ENCODE data around the gene ABCA13.
"Not testable (repeated sequence)": the region's sequence is repeated elsewhere in the genome, so short reads cannot be mapped to it uniquely, and the experiment has no call there.

The ABCA13 gene

GRCh38 chr7:48171202-48171601 is at the start of gene ABCA13:
TSS of gene ABCA13 (plus strand) at chr7:48171458. CDS start at chr7:48171484, 26 bp downstream.
- peak; percentile 38 for DNase-seq (ENCODE audit: low read depth)

GRCh38 chr7:48126037-48126436 is 45.2 kb upstream of the ABCA13 start:
- no peak for DNase-seq (ENCODE audit: low read depth)

GRCh38 chr7:48130658-48131108 is 40.6 kb upstream of the ABCA13 start:
- DNase-seq (ENCODE audit: low read depth) = peak; percentile 39

- DNase-seq (ENCODE audit: low read depth) = no peak
Measured at GRCh38 chr7:48132792-48133191, 38.5 kb upstream of the ABCA13 start.

- peak; percentile 16 for DNase-seq (ENCODE audit: low read depth)
Measured at GRCh38 chr7:48139459-48139858, 31.8 kb upstream of the ABCA13 start.

GRCh38 chr7:48140001-48140681 is 31.1 kb upstream of the ABCA13 start:
- DNase-seq (ENCODE audit: low read depth) = peak; percentile 34

- no peak for DNase-seq (ENCODE audit: low read depth)
Measured at GRCh38 chr7:48141521-48141920, 29.7 kb upstream of the ABCA13 start.

GRCh38 chr7:48144291-48144768 is 26.9 kb upstream of the ABCA13 start:
- no peak for DNase-seq (ENCODE audit: low read depth)

- DNase-seq (ENCODE audit: low read depth) = peak; percentile 72
Measured at GRCh38 chr7:48147078-48147591, 24.1 kb upstream of the ABCA13 start.

GRCh38 chr7:48147690-48148089 is 23.6 kb upstream of the ABCA13 start:
- not testable (repeated sequence) for DNase-seq (ENCODE audit: low read depth)

GRCh38 chr7:48148311-48148710 is 22.9 kb upstream of the ABCA13 start:
- DNase-seq (ENCODE audit: low read depth) = no peak

- no peak for DNase-seq (ENCODE audit: low read depth)
Measured at GRCh38 chr7:48149058-48149457, 22.2 kb upstream of the ABCA13 start.

GRCh38 chr7:48150086-48150485 is 21.2 kb upstream of the ABCA13 start:
- no peak for DNase-seq (ENCODE audit: low read depth)

- peak; percentile 48 for DNase-seq (ENCODE audit: low read depth)
Measured at GRCh38 chr7:48154792-48155413, 16.4 kb upstream of the ABCA13 start.

GRCh38 chr7:48158404-48158803 is 12.9 kb upstream of the ABCA13 start:
- DNase-seq (ENCODE audit: low read depth) = no peak

- no peak for DNase-seq (ENCODE audit: low read depth)
Measured at GRCh38 chr7:48161407-48162125, 9.7 kb upstream of the ABCA13 start.

- DNase-seq (ENCODE audit: low read depth) = no peak
Measured at GRCh38 chr7:48165157-48165556, 6.1 kb upstream of the ABCA13 start.

GRCh38 chr7:48168159-48168558 is 3.1 kb upstream of the ABCA13 start:
- DNase-seq (ENCODE audit: low read depth) = peak; percentile 73

GRCh38 chr7:48170506-48170905 is 752 bp upstream of the ABCA13 start:
- DNase-seq (ENCODE audit: low read depth) = peak; percentile 41

- no peak for DNase-seq (ENCODE audit: low read depth)
Measured at GRCh38 chr7:48173313-48173712, 2.1 kb downstream of the ABCA13 start.

GRCh38 chr7:48173756-48174382 is 2.6 kb downstream of the ABCA13 start:
- no peak for DNase-seq (ENCODE audit: low read depth)

GRCh38 chr7:48175019-48175418 is 3.8 kb downstream of the ABCA13 start:
- no peak for DNase-seq (ENCODE audit: low read depth)
